HepG2 (cell line): ENCODE measurements around the gene ZNF444. TPM values are rescaled to one million over a fixed set of nuclear protein-coding genes. Genes with fewer than 3 reads are reported as not detected.

Experiments
- AKNA ChIP-seq: sonication (generic); formaldehyde crosslinking; IDR thresholded peaks from 2 replicates; pipeline ENCODE4 v1.4.0; 2020; ENCODE audit warnings: missing genetic modification reagents, borderline replicate concordance
- ARNT2 ChIP-seq: sonication (generic); formaldehyde crosslinking; IDR thresholded peaks from 2 replicates; pipeline ENCODE4 v1.8.0; 2022; ENCODE audit warnings: mild to moderate bottlenecking, low read depth, missing genetic modification reagents, moderate library complexity
- LRRFIP1 ChIP-seq: sonication (generic); formaldehyde crosslinking; conservative IDR thresholded peaks from 2 replicates; pipeline ENCODE4 v1.4.0; 2020; ENCODE audit warnings: missing genetic modification reagents
- MTERF4 ChIP-seq: sonication (generic); formaldehyde crosslinking; IDR thresholded peaks from 2 replicates; pipeline ENCODE4 v1.8.0; 2023; ENCODE audit warnings: mild to moderate bottlenecking, missing genetic modification reagents
- TFDP2 ChIP-seq: sonication (generic); formaldehyde crosslinking; IDR thresholded peaks from 2 replicates; pipeline ENCODE4 v1.4.0; 2020; ENCODE audit warnings: missing genetic modification reagents
- ZNF34 ChIP-seq: sonication (generic); formaldehyde crosslinking; IDR thresholded peaks from 2 replicates; pipeline ENCODE4 v1.4.0; 2020; ENCODE audit warnings: mild to moderate bottlenecking, missing genetic modification reagents, borderline replicate concordance
- ZNF564 ChIP-seq: sonication (generic); formaldehyde crosslinking; IDR thresholded peaks from 2 replicates; pipeline ENCODE4 v1.8.1; 2023; ENCODE audit warnings: mild to moderate bottlenecking, missing genetic modification reagents
- polyA plus RNA-seq, 8 experiments: library from polyadenylated mRNA; depleted of rRNA in 3 of 8; stranded (reverse) in 7 of 8; unstranded in 1 of 8; fragments of >200 nt; fragmentation: Illumina TruSeq in 4 of 8; extraction: Trizol in 4 of 8; gene quantifications; 2 replicates each; pipeline versions ENCODE4 v1.2.1 to v1.2.3, GENCODE V29; 2011 to 2016; ENCODE audit warnings: low read depth in 4 of 8, missing spikeins in 1 of 8, mixed read lengths in 1 of 8; ENCODE audit not compliant: insufficient read depth in 1 of 8
- total RNA-seq, 5 experiments: library from RNA; depleted of rRNA; stranded (reverse); fragments of >200 nt; fragmentation: Illumina TruSeq; extraction: Trizol; gene quantifications; 2 replicates each; pipeline ENCODE4 v1.2.3, GENCODE V29; 2016; ENCODE audit warnings: low read depth in 1 of 5
- TF ChIP-seq, protein P1 (sequence below): fragments of 450-650 bp; IDR thresholded peaks from 2 replicates; pipeline ENCODE4 v1.6.1; 2017; ENCODE audit warnings: mild to moderate bottlenecking
- TF ChIP-seq, protein P2 (sequence below): sonication (generic); formaldehyde crosslinking; IDR thresholded peaks from 2 replicates; pipeline ENCODE4 v1.4.0; 2020; ENCODE audit warnings: mild to moderate bottlenecking, missing genetic modification reagents, borderline replicate concordance
- TF ChIP-seq, protein P3 (sequence below): sonication (generic); formaldehyde crosslinking; IDR thresholded peaks from 2 replicates; pipeline ENCODE4 v1.4.0; 2020; ENCODE audit warnings: missing genetic modification reagents
- TF ChIP-seq, protein P4 (sequence below): sonication (generic); formaldehyde crosslinking; IDR thresholded peaks from 2 replicates; pipeline ENCODE4 v1.9.0; 2022; ENCODE audit warnings: low read depth, missing genetic modification reagents

The ZNF444 gene
- total and polyA plus RNA-seq, 2 of the 13 experiments (the other 11 are each of a cell fraction or from before 2014, with no cell fraction given): 27.4 to 30.3 TPM

DNA sequence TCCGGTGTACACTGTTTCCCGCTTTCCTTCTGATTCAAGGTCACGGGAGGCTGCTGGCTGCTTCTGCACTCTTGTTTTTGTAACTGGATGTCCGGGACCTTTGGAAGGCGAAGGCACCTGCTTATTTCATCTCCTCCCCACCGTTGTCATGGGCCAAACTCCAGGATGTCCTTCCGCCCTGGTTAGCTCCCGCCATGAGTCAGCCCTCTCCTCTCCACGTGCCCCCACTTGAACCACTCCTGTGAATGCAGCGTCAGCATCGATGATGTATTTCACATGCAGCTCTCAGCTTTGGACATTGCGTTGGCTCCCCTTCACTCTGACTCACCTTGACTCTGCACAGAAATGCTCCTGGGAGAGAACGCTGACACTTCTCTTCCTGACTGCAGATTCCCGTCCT lies 29.2 kb downstream of the ZNF444 start (continued):
- TF ChIP-seq, protein P1, sequence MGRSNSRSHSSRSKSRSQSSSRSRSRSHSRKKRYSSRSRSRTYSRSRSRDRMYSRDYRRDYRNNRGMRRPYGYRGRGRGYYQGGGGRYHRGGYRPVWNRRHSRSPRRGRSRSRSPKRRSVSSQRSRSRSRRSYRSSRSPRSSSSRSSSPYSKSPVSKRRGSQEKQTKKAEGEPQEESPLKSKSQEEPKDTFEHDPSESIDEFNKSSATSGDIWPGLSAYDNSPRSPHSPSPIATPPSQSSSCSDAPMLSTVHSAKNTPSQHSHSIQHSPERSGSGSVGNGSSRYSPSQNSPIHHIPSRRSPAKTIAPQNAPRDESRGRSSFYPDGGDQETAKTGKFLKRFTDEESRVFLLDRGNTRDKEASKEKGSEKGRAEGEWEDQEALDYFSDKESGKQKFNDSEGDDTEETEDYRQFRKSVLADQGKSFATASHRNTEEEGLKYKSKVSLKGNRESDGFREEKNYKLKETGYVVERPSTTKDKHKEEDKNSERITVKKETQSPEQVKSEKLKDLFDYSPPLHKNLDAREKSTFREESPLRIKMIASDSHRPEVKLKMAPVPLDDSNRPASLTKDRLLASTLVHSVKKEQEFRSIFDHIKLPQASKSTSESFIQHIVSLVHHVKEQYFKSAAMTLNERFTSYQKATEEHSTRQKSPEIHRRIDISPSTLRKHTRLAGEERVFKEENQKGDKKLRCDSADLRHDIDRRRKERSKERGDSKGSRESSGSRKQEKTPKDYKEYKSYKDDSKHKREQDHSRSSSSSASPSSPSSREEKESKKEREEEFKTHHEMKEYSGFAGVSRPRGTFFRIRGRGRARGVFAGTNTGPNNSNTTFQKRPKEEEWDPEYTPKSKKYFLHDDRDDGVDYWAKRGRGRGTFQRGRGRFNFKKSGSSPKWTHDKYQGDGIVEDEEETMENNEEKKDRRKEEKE: no peak
- TF ChIP-seq, protein P2, sequence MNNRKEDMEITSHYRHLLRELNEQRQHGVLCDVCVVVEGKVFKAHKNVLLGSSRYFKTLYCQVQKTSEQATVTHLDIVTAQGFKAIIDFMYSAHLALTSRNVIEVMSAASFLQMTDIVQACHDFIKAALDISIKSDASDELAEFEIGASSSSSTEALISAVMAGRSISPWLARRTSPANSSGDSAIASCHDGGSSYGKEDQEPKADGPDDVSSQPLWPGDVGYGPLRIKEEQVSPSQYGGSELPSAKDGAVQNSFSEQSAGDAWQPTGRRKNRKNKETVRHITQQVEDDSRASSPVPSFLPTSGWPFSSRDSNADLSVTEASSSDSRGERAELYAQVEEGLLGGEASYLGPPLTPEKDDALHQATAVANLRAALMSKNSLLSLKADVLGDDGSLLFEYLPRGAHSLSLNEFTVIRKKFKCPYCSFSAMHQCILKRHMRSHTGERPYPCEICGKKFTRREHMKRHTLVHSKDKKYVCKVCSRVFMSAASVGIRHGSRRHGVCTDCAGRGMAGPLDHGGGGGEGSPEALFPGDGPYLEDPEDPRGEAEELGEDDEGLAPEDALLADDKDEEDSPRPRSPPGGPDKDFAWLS: no peak
- TF ChIP-seq ARNT2 (no peak; the same call in 1 of the 2 replicates), ZNF564 (CRISPR knock-in tag) (no peak), AKNA (CRISPR knock-in tag) (no peak), TFDP2 (CRISPR knock-in tag) (peak; percentile 88), ZNF34 (CRISPR knock-in tag) (no peak), LRRFIP1 (CRISPR knock-in tag) (no peak), MTERF4 (CRISPR knock-in tag) (no peak)
- TF ChIP-seq, protein P3, sequence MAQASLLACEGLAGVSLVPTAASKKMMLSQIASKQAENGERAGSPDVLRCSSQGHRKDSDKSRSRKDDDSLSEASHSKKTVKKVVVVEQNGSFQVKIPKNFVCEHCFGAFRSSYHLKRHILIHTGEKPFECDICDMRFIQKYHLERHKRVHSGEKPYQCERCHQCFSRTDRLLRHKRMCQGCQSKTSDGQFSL (CRISPR knock-in tag): no peak
- TF ChIP-seq, protein P4, sequence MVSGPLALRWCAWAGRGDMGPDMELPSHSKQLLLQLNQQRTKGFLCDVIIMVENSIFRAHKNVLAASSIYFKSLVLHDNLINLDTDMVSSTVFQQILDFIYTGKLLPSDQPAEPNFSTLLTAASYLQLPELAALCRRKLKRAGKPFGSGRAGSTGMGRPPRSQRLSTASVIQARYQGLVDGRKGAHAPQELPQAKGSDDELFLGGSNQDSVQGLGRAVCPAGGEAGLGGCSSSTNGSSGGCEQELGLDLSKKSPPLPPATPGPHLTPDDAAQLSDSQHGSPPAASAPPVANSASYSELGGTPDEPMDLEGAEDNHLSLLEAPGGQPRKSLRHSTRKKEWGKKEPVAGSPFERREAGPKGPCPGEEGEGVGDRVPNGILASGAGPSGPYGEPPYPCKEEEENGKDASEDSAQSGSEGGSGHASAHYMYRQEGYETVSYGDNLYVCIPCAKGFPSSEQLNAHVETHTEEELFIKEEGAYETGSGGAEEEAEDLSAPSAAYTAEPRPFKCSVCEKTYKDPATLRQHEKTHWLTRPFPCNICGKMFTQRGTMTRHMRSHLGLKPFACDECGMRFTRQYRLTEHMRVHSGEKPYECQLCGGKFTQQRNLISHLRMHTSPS (CRISPR knock-in tag): 0 out of 2 replicates have a peak, but pooled peaks have one; percentile 24
